A673 (cell line): ENCODE data around the gene COLGALT1. TPM values are rescaled to one million over a fixed set of nuclear protein-coding genes. Genes with fewer than 3 reads are reported as not detected.

ENCODE experiments used
- BruUV-seq: library from RNA; stranded (reverse); fragments of 400-500 nt; replicated peaks from 2 replicates; lab custom pipeline; 2021; lab: Mats Ljungman, UMichigan
- CTCF ChIA-PET: fragments of 300-600 bp; sonication (Branson Sonifier 250); formaldehyde crosslinking; loops from one replicate; lab custom pipeline; 2022; ENCODE audit warnings: antibody characterized with exemption; lab: Charles Lee
- POLR2A ChIA-PET: fragments of 300-600 bp; sonication (Branson Sonifier 250); formaldehyde crosslinking; loops from one replicate; lab custom pipeline; 2022; ENCODE audit warnings: antibody characterized with exemption; ENCODE audit not compliant: low non-redundant PET; lab: Charles Lee
- DNase-seq: peaks from one replicate; pipeline ENCODE4 v3.0.0-alpha.2; 2015; ENCODE audit warnings: low spot score
- H3K27ac ChIP-seq: fragments of 200-600 bp; sonication (generic); 2 replicates; pipeline ENCODE4 v1.5.1; 2016; ENCODE audit warnings: mixed run types, low read depth, mild to moderate bottlenecking, mixed read lengths, antibody characterized with exemption, low read length; ENCODE audit not compliant: poor library complexity, severe bottlenecking
- H3K27me3 ChIP-seq: fragments of 200-600 bp; sonication (generic); replicated peaks from 2 replicates; pipeline ENCODE4 v1.6.1; 2017; ENCODE audit warnings: mixed run types, low read depth, mild to moderate bottlenecking, mixed read lengths, antibody characterized with exemption, low read length; ENCODE audit not compliant: insufficient read depth, poor library complexity
- H3K36me3 ChIP-seq: fragments of 200-600 bp; sonication (generic); 2 replicates; pipeline ENCODE4 v1.6.1; 2016; ENCODE audit warnings: mixed run types, mild to moderate bottlenecking, mixed read lengths, antibody characterized with exemption, low read length; ENCODE audit not compliant: insufficient read depth, poor library complexity, severe bottlenecking
- H3K4me1 ChIP-seq: fragments of 200-600 bp; sonication (generic); 2 replicates; pipeline ENCODE4 v1.6.1; 2017; ENCODE audit warnings: mixed run types, mild to moderate bottlenecking, mixed read lengths, antibody characterized with exemption, low read length; ENCODE audit not compliant: insufficient read depth, poor library complexity, severe bottlenecking
- H3K4me3 ChIP-seq: fragments of 200-600 bp; sonication (generic); 2 replicates; pipeline ENCODE4 v1.5.1; 2016; ENCODE audit warnings: low read depth, mixed run types, mild to moderate bottlenecking, mixed read lengths, low read length; ENCODE audit not compliant: poor library complexity, severe bottlenecking
- H3K9me3 ChIP-seq: fragments of 200-600 bp; sonication (generic); 2 replicates; pipeline ENCODE4 v1.6.1; 2016; ENCODE audit warnings: mixed run types, low read depth, mild to moderate bottlenecking, mixed read lengths, antibody characterized with exemption, low read length; ENCODE audit not compliant: poor library complexity, severe bottlenecking
- EZH2 ChIP-seq: fragments of 200-600 bp; sonication (generic); IDR thresholded peaks from 2 replicates; pipeline ENCODE4 v1.6.1; 2017; ENCODE audit warnings: borderline replicate concordance, low read depth, mild to moderate bottlenecking, mixed read lengths, antibody characterized with exemption, low read length; ENCODE audit not compliant: poor library complexity, severe bottlenecking
- intact Hi-C: fragments of 100-400 bp; cut with micrococcal nuclease; formaldehyde crosslinking; loops from one replicate; pipeline ENCODE4 v1.10.0; 2022; ENCODE audit not compliant: unreplicated experiment
- total RNA-seq: library from RNA; stranded (reverse); gene quantifications from 2 replicates; pipeline ENCODE4 v1.2.3, GENCODE V29; 2021
- TF ChIP-seq, protein P1 (sequence below): fragments of 300-800, 200-600 bp; sonication (generic); conservative IDR thresholded peaks from 2 replicates; pipeline ENCODE4 v1.5.1; 2017; ENCODE audit warnings: low read depth, mild to moderate bottlenecking, antibody characterized with exemption, low read length, moderate library complexity, mixed read lengths

The COLGALT1 gene
- total RNA-seq, 1 experiment from 2014 or later: 91.3 TPM

DNA sequence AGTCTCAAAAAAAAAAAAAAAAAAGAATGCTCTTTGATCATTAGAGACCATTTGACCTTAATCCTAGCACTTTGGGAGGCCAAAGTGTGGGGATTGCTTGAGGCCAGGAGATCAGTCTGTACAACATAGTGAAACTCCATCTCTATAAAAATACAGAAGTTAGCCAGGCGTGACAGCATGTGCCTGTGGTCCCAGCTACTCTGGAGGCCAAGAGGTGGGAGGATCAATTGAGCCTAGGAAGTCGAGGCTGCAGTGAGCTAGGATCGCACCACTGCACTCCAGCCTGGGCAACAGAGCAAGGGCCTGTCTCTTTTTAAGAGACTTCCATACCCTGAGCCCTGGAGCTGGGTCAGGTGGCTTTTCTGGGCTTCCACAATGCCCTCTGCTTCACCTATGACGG lies 11.5 kb upstream of the COLGALT1 start:
- no peaks in the 10 kb centered on the region for H3K9me3 ChIP-seq
- intact Hi-C loops: no loop called here
- no peak overlapping the region for H3K27ac ChIP-seq
- ChIA-PET CTCF (interaction anchor here (0.6 kb wide), 1 partner anchor 57 kb away, joined by 3 read pairs; no protein-coding TSS in a partner anchor), POLR2A (no interaction called here)
- no peak for DNase-seq
- no peaks in the 10 kb centered on the region for H3K4me1 ChIP-seq
- BruUV-seq: no TSS peak
- TF ChIP-seq EZH2: no peak
- TF ChIP-seq, protein P1, sequence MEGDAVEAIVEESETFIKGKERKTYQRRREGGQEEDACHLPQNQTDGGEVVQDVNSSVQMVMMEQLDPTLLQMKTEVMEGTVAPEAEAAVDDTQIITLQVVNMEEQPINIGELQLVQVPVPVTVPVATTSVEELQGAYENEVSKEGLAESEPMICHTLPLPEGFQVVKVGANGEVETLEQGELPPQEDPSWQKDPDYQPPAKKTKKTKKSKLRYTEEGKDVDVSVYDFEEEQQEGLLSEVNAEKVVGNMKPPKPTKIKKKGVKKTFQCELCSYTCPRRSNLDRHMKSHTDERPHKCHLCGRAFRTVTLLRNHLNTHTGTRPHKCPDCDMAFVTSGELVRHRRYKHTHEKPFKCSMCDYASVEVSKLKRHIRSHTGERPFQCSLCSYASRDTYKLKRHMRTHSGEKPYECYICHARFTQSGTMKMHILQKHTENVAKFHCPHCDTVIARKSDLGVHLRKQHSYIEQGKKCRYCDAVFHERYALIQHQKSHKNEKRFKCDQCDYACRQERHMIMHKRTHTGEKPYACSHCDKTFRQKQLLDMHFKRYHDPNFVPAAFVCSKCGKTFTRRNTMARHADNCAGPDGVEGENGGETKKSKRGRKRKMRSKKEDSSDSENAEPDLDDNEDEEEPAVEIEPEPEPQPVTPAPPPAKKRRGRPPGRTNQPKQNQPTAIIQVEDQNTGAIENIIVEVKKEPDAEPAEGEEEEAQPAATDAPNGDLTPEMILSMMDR: no peak
- no peaks in the 10 kb centered on the region for H3K27me3 ChIP-seq
- H3K4me3 ChIP-seq: no peak overlapping the region
- H3K36me3 ChIP-seq: no peaks in the 10 kb centered on the region

- Histone ChIP-seq H3K27me3 (no peaks in the 10 kb centered on the region), H3K27ac (no peak overlapping the region), H3K36me3 (no peaks in the 10 kb centered on the region), H3K4me3 (no peak overlapping the region), H3K4me1 (no peaks in the 10 kb centered on the region), H3K9me3 (no peaks in the 10 kb centered on the region)
- TF ChIP-seq, protein P1: no peak
- no peak for TF ChIP-seq EZH2
- intact Hi-C loops: no loop called here
- no peak for DNase-seq
- ChIA-PET POLR2A (no interaction called here), CTCF (interaction anchor here (0.6 kb wide), 1 partner anchor 56 kb away, joined by 3 read pairs; no protein-coding TSS in a partner anchor)
- BruUV-seq: no TSS peak
These were observed 11.0 kb upstream of the COLGALT1 start for GRCh38 chr19:17544418-17544817.

DNA sequence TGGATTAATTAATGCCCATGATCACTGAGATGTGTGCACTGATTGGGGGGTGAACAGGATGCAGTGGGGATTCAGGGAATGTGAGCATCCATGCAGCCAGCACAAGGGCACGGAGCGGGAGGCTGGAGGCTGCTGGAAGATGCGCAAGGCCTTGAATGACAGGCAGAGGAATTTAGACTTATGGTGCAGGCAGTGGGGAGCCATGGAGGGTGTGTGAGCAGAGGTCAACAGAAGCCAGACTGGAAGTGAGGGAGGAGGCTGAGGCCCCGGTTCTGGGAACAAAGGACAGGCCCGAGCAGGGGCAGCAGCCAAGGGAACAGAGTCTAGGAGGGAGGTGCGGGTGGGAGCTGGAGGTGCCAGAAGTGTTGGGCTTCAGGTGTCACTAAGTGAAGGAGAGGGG lies 7.3 kb upstream of the COLGALT1 start:
- H3K4me3 ChIP-seq: no peak overlapping the region
- H3K27me3 ChIP-seq: no peaks in the 10 kb centered on the region
- DNase-seq: no peak
- H3K4me1 ChIP-seq: peaks cover 7% of the 10 kb centered on the region
- ChIA-PET POLR2A (no interaction called here), CTCF (no interaction called here)
- H3K36me3 ChIP-seq: no peaks in the 10 kb centered on the region
- TF ChIP-seq, protein P1: no peak
- no peak for TF ChIP-seq EZH2
- H3K9me3 ChIP-seq: no peaks in the 10 kb centered on the region
- no peak overlapping the region for H3K27ac ChIP-seq
- BruUV-seq: no TSS peak
- intact Hi-C loops: no loop called here
